GM12873 (cell line): ENCODE measurements around the gene CCDC175.

Source experiments
- CTCF ChIP-seq: IDR thresholded peaks from 2 replicates; pipeline ENCODE4 v1.5.1; 2012; ENCODE audit warnings: low read depth, mild to moderate bottlenecking, moderate library complexity, low read length, control low read depth; ENCODE audit not compliant: insufficient read depth; ENCODE audit errors: missing control alignments

The CCDC175 gene

GRCh38 chr14:59507063-59507751, 69.4 kb downstream of the CCDC175 start:
- TF ChIP-seq CTCF, result peak; percentile 96

GRCh38 chr14:59503256-59503655, 73.4 kb downstream of the CCDC175 start:
- TF ChIP-seq CTCF, result no peak

GRCh38 chr14:59500732-59501131, 75.9 kb downstream of the CCDC175 start:
- TF ChIP-seq CTCF, result no peak

- TF ChIP-seq CTCF, result no peak
These were observed 84.2 kb downstream of the CCDC175 start for GRCh38 chr14:59492384-59492783.

GRCh38 chr14:59490756-59491155, 85.9 kb downstream of the CCDC175 start:
- no peak for TF ChIP-seq CTCF

- no peak for TF ChIP-seq CTCF
These were observed 91.9 kb downstream of the CCDC175 start for GRCh38 chr14:59484639-59485175.

- peak; percentile 71 for TF ChIP-seq CTCF
These were observed 92.6 kb downstream of the CCDC175 start, which contains the start of the genes JKAMP and L3HYPDH for GRCh38 chr14:59483819-59484638. JKAMP (plus strand) TSS chr14:59484517; CDS start chr14:59484590, 73 bp downstream. L3HYPDH (minus strand) TSS chr14:59484408; CDS start chr14:59484316, 92 bp downstream.
